DND-41 (cell line): ENCODE results near the gene ZBTB7B.

Source experiments
- CTCF ChIP-seq: IDR thresholded peaks from 2 replicates; pipeline ENCODE4 v1.5.1; 2012; ENCODE audit warnings: borderline replicate concordance, low read length, moderate library complexity, mild to moderate bottlenecking; ENCODE audit not compliant: poor library complexity, severe bottlenecking; ENCODE audit errors: extremely low read depth
- EZH2 ChIP-seq: IDR thresholded peaks from 3 replicates; pipeline ENCODE4 v1.6.1; 2012; ENCODE audit warnings: borderline replicate concordance, low read depth, mild to moderate bottlenecking, moderate library complexity, low read length, inconsistent platforms; ENCODE audit not compliant: severe bottlenecking

GRCh38 chr1:155000411-155000725, 2.2 kb upstream of the ZBTB7B start:
- no peak for TF ChIP-seq CTCF
- TF ChIP-seq EZH2: no peak
